SIG-M5 (cell line): ENCODE data around the gene MYL2.
A peak's percentile ranks its signal among the peaks of the same experiment; 100 is the strongest.

ENCODE experiments used
- DNase-seq: peaks from one replicate; lab custom pipeline; 2025; lab: John Stamatoyannopoulos, UW

The MYL2 gene

DNA sequence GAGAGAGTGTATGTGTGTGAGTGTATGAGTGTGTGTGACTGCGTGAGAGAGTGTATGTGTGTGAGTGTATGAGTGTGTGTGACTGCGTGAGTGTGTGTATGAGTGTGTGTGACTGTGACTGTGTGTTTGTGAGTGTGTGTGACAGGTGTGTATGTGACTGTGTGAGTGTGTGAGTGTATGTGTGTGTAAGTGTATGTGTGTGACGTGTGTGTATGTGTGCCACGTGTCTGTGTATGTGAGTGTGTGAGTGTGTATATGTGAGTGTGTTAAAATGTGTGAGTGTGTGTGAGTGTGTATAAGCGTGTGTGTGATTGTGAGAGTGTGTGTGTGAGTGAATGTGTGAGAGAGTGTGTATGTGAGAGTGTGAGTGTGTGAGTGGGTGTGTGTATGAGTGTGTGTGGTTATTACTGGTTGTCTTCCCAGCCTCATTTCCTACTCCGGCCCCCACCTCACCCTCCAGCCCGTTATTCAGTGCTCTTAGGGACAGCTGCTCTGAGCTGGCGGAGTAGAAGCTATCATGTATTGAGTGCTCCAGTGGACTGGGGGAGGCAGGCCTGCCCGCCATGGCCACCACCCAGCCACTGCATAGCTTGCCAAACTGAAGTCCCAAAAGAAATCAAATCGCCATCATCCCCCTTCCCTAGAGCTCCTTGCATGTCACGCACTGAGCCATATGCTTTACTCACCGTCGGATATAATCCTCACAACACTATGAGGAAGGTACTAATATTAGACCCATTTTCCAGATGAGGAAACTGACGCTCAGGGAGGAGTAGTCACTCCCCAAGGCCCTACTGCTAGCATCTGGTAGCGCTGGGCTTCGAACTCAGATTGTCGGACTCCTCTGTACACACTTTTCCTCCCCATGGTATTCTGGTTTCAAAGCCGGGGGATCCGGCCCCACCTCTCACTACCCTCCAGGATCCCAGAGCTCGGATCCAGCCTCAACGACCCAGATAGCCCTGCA, 10.3 kb upstream of the MYL2 start:
- no peak for DNase-seq

- DNase-seq = no peak
Measured at GRCh38 chr12:110929818-110930217, 9.4 kb upstream of the MYL2 start.

DNA sequence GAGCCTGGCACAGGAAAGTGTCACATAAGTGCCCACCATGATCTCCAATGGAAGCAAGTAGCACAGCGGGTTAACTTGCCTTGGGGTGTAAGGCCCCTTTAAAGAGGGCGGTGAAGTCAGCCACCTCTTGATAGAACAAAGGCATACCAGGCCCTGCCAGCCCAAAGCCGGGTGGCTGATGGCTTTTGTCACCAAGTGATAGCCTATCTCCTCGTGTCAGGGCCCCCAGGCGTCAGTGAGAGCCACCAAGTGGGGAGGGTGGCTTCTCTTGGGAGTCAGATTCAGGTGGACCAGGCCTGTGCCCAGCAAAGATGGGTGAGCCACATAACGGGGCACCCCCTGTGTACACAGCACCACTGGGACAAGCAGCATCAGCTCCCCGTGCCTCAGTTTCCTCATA, 8.3 kb upstream of the MYL2 start:
- no peak for DNase-seq

- no peak for DNase-seq
Measured at GRCh38 chr12:110927546-110927945, 7.2 kb upstream of the MYL2 start.

- DNase-seq = no peak
Measured at GRCh38 chr12:110923692-110924334, 3.4 kb upstream of the MYL2 start.

DNA sequence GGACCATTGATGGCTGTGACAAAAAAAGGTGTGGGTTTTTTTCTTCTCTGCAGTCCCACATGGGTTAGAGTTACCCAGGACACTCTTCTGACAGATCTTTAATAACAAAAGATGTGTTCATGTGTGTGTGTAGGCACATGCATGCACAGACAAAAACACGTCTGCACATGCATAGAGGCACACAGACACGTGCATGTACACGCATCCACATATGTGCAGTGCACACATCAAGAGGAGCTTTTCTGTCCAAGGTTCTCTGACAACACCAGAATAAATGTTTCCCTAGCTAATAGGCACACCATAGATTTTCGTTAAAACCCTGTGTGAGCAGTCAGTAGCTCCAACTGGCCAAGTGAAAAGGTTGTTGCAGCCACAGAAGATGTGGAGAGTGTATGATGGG, 2.8 kb upstream of the MYL2 start:
- no peak for DNase-seq

DNA sequence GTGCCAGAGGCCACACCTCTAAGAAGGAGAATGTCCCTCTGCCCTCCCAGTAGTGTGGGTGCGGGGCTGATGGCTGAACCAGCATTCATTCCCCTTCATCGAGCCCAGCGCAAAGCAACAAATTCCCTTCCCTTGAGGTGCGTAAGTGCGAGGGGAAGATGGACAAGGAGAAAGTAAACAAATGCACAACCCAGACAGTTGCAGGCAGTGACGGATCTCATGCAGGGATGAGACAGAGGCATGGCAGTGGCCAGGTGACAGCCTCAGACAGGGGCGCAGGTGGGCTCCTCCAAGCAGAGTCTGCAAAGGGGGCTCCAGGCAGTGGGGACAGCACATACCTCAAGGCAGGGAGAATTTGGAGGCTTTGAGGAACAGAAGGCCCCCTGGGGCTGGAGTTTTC, 2.3 kb upstream of the MYL2 start:
- DNase-seq = no peak

- DNase-seq = no peak
Measured at GRCh38 chr12:110921262-110921661, 883 bp upstream of the MYL2 start.

DNA sequence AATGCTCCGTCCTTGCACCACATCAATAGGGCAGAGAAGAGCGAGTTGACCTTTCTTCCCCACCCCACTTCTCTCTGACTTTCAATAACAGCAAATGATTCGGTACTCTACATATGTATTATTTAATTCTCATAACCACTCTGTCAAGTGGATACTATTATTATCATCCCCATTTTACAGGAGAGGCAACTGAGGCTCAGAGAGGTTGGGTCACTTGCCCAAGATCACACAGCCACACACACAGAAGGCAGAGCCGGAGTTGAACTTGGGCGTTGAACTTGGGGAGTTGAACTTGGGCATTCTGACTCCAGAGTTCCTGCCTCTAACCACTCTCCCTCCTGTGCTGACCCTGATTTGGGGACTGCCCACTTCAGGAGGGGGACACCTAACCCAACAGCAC, 659 bp downstream of the MYL2 start:
- no peak for DNase-seq

DNA sequence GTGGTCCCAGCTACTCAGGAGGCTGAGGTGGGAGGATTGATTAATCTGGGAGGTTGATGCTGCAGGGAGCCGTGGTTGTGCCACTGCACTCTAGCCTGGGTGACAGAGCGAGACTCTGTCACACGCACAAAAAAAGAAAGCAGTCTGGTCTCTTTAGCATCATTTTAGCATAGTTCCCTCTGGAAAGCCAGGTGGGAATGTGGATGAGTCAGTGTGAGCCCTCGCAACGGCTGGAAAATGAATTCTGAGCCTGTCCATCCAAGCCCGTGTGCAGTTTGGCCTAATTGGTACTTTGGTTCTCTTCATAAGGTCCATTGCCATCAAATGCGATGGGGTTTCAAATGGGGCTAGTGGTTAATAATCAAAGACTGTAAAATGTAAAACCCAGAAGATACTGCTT, 2.4 kb downstream of the MYL2 start:
- DNase-seq = no peak

DNA sequence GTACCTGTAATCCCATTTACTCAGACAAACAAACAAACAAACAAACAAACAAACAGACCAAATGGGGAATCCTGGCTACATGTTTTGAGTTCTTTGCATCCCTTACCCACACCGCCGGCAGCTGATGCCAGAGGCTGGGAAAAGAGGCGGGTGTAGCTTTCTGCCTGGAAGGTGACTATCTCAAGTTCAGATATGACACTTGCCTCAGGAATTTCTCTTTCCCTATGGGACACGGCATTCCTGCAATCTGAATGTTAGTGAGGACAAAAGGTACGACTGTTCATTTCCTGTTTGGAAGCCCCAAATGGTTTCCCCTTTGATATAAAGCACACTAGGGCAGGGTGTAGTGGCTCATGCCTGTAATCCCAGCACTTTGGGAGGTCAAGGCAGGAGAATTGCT, 2.9 kb downstream of the MYL2 start:
- no peak for DNase-seq

GRCh38 chr12:110916295-110916875, 4.0 kb downstream of the MYL2 start:
- DNase-seq = no peak

- DNase-seq = peak; percentile 56
Measured at GRCh38 chr12:110913119-110914056, 7.0 kb downstream of the MYL2 start.

- no peak for DNase-seq
Measured at GRCh38 chr12:110912263-110912662, 8.1 kb downstream of the MYL2 start.

DNA sequence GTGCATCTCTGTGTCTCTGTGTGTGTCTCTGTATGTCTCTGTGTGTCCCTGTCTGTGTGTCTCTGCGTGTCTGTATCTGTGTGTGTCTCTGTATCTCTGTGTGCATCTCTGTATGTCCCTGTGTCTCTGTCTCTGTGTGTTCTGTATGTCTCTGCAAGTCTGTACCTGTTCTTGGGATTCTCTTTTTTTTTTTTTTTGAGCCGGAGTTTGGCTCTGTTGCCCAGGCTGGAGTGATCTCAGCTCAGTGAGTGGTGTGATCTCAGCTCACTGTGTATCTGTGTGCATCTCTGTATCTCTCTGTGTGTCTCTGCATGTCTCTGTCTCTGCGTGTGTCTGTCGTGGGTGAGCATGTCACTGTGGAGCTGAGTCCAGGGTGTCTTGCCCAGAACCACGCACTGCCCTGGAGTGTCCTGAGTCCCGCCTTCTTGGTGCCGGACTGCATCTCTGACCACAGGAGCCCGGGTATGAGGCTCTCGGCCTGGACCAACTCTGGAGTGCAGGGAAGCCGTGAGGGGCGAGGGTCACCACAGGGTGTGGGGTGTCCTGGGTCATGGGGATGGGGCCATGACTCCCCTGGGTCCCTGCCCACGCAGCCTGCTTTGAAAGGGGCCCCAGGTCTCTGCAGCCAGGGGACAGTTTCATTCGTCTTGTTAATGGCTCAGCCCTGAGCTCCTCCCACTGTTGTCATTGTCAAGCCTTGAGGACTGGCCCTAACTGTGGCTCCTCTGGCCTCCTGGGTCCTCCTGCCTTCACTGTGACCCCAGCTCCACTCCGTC, 11.8 kb downstream of the MYL2 start:
- no peak for DNase-seq

DNA sequence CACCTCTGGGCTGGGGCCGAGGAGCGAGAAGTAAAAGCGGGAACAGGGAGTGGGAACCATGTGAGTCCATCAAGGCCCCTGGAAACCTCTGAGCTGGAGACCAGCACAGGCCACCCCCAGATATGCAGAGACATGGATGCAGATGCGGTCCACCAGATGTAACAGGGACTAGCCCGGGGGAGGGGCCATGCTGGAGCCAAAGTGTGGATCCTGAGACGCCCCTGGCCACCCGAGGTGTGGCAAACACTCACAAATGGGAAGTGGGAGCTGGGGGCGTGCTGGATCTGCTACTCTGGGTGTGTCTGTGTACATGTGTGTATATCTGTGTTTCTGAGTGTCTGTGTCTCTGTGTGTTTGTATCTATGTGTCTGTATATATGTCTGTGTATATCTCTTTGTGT, 12.8 kb downstream of the MYL2 start:
- no peak for DNase-seq

- no peak for DNase-seq
Measured at GRCh38 chr12:110906985-110907384, 13.4 kb downstream of the MYL2 start.

DNA sequence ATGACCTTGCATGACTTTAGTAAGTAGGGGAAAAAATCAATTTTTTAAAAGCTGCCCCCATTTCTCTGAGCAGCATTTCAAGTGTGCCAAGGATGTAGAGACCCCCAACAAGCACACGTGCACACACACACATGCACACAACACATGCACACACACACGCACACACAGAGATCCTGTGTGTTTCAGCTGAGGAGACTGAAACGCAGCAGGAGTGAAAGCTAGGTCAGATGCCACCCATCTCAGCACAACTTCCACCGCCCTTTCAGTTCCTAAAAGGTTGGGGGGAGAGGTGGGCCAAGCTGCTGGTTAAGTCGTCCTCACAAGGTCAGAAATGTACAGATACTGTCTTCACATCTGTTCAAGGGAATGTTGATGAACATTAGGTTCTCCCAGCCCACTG, 13.9 kb downstream of the MYL2 start:
- no peak for DNase-seq

DNA sequence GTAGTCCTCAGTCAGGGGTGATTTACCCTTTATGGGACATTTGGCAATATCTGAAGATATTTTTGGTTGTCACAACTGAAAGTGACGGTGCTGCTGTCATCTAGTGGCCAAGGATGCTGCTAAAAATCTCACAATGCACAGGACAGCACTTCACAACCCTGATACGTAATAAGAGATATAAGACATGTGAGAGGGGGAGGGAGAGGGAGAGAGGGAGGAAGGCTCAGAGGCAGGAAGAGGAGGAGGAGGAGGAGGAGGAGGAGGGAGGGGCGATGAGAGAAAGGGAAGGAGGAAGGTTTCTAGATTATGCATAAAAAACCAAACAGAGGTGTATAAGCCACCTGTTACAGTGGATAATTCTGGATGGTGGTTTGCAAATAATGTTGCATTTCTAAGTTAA, 14.3 kb downstream of the MYL2 start:
- peak; percentile 78 for DNase-seq

- no peak for DNase-seq
Measured at GRCh38 chr12:110903511-110903910, 16.9 kb downstream of the MYL2 start.

DNA sequence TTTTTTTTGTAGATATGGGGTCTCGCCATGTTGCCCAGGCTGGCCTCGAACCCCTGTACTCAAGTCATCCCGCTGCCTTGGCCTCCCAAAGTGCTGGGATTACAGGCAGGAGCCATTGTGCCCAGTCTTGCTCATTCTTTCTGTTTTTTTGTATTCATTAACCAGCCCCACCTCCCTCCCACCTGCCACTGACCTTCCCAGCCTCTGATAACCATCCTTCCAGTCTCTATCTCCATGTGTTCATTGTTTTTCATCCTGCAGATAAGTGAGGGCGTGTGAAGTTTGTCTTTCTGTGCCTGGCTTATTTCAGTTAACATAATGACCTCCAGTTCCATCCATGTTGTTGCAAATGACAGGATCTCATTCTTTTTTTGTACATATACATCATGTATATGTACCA, 19.0 kb downstream of the MYL2 start:
- no peak for DNase-seq
